Activated CD8-positive, alpha-beta memory T cell treated with anti-CD3 and anti-CD28 coated beads for 24 hours (primary cell): ENCODE results near the gene EXOC7.
"Not testable (repeated sequence)": the region's sequence is repeated elsewhere in the genome, so short reads cannot be mapped to it uniquely, and the experiment has no call there.

Source experiments
- DNase-seq: peaks from one replicate; pipeline ENCODE4 v3.0.0-alpha.2; 2020

Gene EXOC7

GRCh38 chr17:76085731-76086366 lies 17.7 kb downstream of the EXOC7 start:
- no peak for DNase-seq

GRCh38 chr17:76085066-76085730 lies 18.4 kb downstream of the EXOC7 start:
- DNase-seq = no peak

- DNase-seq = no peak
Measured at GRCh38 chr17:76083536-76084182, 19.9 kb downstream of the EXOC7 start.

- no peak for DNase-seq
Measured at GRCh38 chr17:76082326-76083251, 21.0 kb downstream of the EXOC7 start.

GRCh38 chr17:76081295-76082210 lies 22.0 kb downstream of the EXOC7 start:
- DNase-seq = no peak

- DNase-seq = no peak
Measured at GRCh38 chr17:76080768-76081287, 22.8 kb downstream of the EXOC7 start.

GRCh38 chr17:76079956-76080767 lies 23.4 kb downstream of the EXOC7 start:
- DNase-seq = peak; percentile 71

GRCh38 chr17:76079535-76079955 lies 24.0 kb downstream of the EXOC7 start:
- no peak for DNase-seq

GRCh38 chr17:76078860-76079534 lies 24.6 kb downstream of the EXOC7 start, which contains the start of gene ZACN:
TSS of gene ZACN (plus strand) at chr17:76079182. CDS start at chr17:76079265, 83 bp downstream.
- DNase-seq = no peak

GRCh38 chr17:76078370-76078769 lies 25.2 kb downstream of the EXOC7 start:
- not testable (repeated sequence) for DNase-seq

- DNase-seq = no peak
Measured at GRCh38 chr17:76077584-76078110, 25.9 kb downstream of the EXOC7 start.

- DNase-seq = peak; percentile 76
Measured at GRCh38 chr17:76076765-76077583, 26.6 kb downstream of the EXOC7 start.

- peak; percentile 65 for DNase-seq
Measured at GRCh38 chr17:76076146-76076764, 27.3 kb downstream of the EXOC7 start.

GRCh38 chr17:76075364-76076145 lies 28.0 kb downstream of the EXOC7 start:
- DNase-seq = no peak

GRCh38 chr17:76074390-76075363 lies 28.9 kb downstream of the EXOC7 start, which contains the start of gene GALR2:
TSS of gene GALR2 (plus strand) at chr17:76074781. CDS start at chr17:76074884, 103 bp downstream.
- DNase-seq = no peak
